ENCODE measurements around the gene GPAM. TPM values are rescaled to one million over a fixed set of nuclear protein-coding genes. Genes with fewer than 3 reads are reported as not detected.
"Not testable (repeated sequence)": the region's sequence is repeated elsewhere in the genome, so short reads cannot be mapped to it uniquely, and the experiment has no call there.

Gene GPAM
- total RNA-seq, 2 donors from 2014 or later, result 7.8 to 9.3 TPM

- DNase-seq (ENCODE audit: low spot score), result no peak
- no peaks in the 10 kb centered on the region for H3K27me3 ChIP-seq
- H3K4me3 ChIP-seq, result no peak overlapping the region
- TF ChIP-seq, protein P1, sequence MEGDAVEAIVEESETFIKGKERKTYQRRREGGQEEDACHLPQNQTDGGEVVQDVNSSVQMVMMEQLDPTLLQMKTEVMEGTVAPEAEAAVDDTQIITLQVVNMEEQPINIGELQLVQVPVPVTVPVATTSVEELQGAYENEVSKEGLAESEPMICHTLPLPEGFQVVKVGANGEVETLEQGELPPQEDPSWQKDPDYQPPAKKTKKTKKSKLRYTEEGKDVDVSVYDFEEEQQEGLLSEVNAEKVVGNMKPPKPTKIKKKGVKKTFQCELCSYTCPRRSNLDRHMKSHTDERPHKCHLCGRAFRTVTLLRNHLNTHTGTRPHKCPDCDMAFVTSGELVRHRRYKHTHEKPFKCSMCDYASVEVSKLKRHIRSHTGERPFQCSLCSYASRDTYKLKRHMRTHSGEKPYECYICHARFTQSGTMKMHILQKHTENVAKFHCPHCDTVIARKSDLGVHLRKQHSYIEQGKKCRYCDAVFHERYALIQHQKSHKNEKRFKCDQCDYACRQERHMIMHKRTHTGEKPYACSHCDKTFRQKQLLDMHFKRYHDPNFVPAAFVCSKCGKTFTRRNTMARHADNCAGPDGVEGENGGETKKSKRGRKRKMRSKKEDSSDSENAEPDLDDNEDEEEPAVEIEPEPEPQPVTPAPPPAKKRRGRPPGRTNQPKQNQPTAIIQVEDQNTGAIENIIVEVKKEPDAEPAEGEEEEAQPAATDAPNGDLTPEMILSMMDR (IDR thresholded peaks at IDR 0.05), result no peak
- no peak overlapping the region for H3K27ac ChIP-seq
- no peaks in the 10 kb centered on the region for H3K4me1 ChIP-seq
- no peaks in the 10 kb centered on the region for H3K9me3 ChIP-seq
- H3K36me3 ChIP-seq, result no peaks in the 10 kb centered on the region
These were observed 60.7 kb downstream of the GPAM start for GRCh38 chr10:112122827-112123226.

DNA sequence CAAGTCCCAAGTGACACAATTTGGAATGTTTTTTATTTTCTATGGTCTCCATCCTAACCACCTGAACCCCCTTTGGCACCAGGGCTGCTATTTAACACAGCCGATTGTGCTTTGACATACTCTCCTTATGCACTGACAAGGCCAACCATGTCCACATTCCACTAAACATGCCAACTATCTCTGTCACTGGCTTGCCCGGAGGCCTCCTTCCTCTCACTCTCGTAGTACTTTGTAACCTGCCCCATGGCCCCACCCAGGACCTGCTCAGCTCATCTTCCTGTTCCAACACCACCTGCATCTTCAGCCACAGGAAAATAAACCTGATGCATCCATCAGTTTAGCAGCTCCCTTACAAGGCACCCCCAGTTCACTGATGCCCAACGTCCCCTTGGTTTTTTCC is 63.1 kb downstream of the GPAM start:
- Histone ChIP-seq H3K27ac (no peak overlapping the region), H3K4me3 (no peak overlapping the region), H3K27me3 (no peaks in the 10 kb centered on the region), H3K9me3 (no peaks in the 10 kb centered on the region), H3K4me1 (no peaks in the 10 kb centered on the region), H3K36me3 (no peaks in the 10 kb centered on the region)
- no peak for DNase-seq (ENCODE audit: low spot score)
- TF ChIP-seq, protein P1 (IDR thresholded peaks at IDR 0.05), result no peak

GRCh38 chr10:112115781-112116385 is 67.7 kb downstream of the GPAM start:
- Histone ChIP-seq H3K4me1 (no peaks in the 10 kb centered on the region), H3K9me3 (no peaks in the 10 kb centered on the region), H3K27ac (no peak overlapping the region), H3K4me3 (no peak overlapping the region), H3K36me3 (no peaks in the 10 kb centered on the region), H3K27me3 (no peaks in the 10 kb centered on the region)
- DNase-seq (ENCODE audit: low spot score), result no peak
- TF ChIP-seq, protein P1 (IDR thresholded peaks at IDR 0.05), result peak in 1 of 2 donors; percentile 78

GRCh38 chr10:112109779-112110178 is 73.8 kb downstream of the GPAM start:
- not testable (repeated sequence) for DNase-seq (ENCODE audit: low spot score); H3K36me3 ChIP-seq; H3K27ac ChIP-seq; H3K4me3 ChIP-seq; H3K9me3 ChIP-seq; H3K4me1 ChIP-seq; H3K27me3 ChIP-seq

Other genes starting within 250 kb of the GPAM start
- not detected for gene TECTB, start 99.6 kb upstream of the GPAM start, total RNA-seq
- 10 to 100 TPM in 1 of 2 donors, 1 to 10 TPM in 1; 9.2 to 12.0 TPM for gene ACSL5, start 190.4 kb upstream of the GPAM start, total RNA-seq